Neural crest cell (in vitro differentiated cells): Measurements from ENCODE around the gene CTNNA3. TPM values are rescaled to one million over a fixed set of nuclear protein-coding genes. Genes with fewer than 3 reads are reported as not detected.
A peak's percentile ranks its signal among the peaks of the same experiment; 100 is the strongest.

ENCODE experiments used
- DNase-seq: peaks from one replicate; pipeline ENCODE4 v3.0.0; 2021; ENCODE audit warnings: low read depth, mixed read lengths, low spot score
- H3K27ac Mint-ChIP-seq: one replicate; pipeline ENCODE4 v1.8.0; 2021; ENCODE audit warnings: mild to moderate bottlenecking, mixed read lengths; ENCODE audit not compliant: unreplicated experiment
- H3K27me3 Mint-ChIP-seq: 2 replicates; pipeline ENCODE4 v1.8.0; 2021; ENCODE audit warnings: low read depth, mild to moderate bottlenecking, mixed read lengths
- H3K36me3 Mint-ChIP-seq: 2 replicates; pipeline ENCODE4 v1.8.0; 2021; ENCODE audit warnings: low read depth, mild to moderate bottlenecking, mixed read lengths
- H3K4me1 Mint-ChIP-seq: 2 replicates; pipeline ENCODE4 v1.8.0; 2021; ENCODE audit warnings: mixed read lengths
- H3K4me3 Mint-ChIP-seq: one replicate; pipeline ENCODE4 v1.8.0; 2021; ENCODE audit warnings: mild to moderate bottlenecking, mixed read lengths
- H3K9me3 Mint-ChIP-seq: 2 replicates; pipeline ENCODE4 v1.8.0; 2021; ENCODE audit warnings: mixed read lengths
- total RNA-seq: library from RNA; stranded (reverse); gene quantifications from 2 replicates; pipeline ENCODE4 v1.2.1, GENCODE V29; 2021
- TF ChIP-seq, protein P1 (sequence below): fragments of 200-600 bp; sonication (generic); conservative IDR thresholded peaks from 2 replicates; pipeline ENCODE4 v1.5.0; 2021; ENCODE audit warnings: antibody characterized with exemption, mild to moderate bottlenecking

Gene CTNNA3
- total RNA-seq, 1 donor from 2014 or later = 4.7 TPM

- peaks cover 5% of the 10 kb centered on the region for H3K4me1 Mint-ChIP-seq
- H3K4me3 Mint-ChIP-seq = no peak overlapping the region
- H3K27me3 Mint-ChIP-seq = no peaks in the 10 kb centered on the region
- TF ChIP-seq, protein P1, sequence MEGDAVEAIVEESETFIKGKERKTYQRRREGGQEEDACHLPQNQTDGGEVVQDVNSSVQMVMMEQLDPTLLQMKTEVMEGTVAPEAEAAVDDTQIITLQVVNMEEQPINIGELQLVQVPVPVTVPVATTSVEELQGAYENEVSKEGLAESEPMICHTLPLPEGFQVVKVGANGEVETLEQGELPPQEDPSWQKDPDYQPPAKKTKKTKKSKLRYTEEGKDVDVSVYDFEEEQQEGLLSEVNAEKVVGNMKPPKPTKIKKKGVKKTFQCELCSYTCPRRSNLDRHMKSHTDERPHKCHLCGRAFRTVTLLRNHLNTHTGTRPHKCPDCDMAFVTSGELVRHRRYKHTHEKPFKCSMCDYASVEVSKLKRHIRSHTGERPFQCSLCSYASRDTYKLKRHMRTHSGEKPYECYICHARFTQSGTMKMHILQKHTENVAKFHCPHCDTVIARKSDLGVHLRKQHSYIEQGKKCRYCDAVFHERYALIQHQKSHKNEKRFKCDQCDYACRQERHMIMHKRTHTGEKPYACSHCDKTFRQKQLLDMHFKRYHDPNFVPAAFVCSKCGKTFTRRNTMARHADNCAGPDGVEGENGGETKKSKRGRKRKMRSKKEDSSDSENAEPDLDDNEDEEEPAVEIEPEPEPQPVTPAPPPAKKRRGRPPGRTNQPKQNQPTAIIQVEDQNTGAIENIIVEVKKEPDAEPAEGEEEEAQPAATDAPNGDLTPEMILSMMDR = no peak
- H3K27ac Mint-ChIP-seq = no peak overlapping the region
- no peaks in the 10 kb centered on the region for H3K9me3 Mint-ChIP-seq
- no peaks in the 10 kb centered on the region for H3K36me3 Mint-ChIP-seq
- no peak for DNase-seq
These were observed 863.1 kb downstream of the CTNNA3 start for GRCh38 chr10:66832781-66833422.

DNA sequence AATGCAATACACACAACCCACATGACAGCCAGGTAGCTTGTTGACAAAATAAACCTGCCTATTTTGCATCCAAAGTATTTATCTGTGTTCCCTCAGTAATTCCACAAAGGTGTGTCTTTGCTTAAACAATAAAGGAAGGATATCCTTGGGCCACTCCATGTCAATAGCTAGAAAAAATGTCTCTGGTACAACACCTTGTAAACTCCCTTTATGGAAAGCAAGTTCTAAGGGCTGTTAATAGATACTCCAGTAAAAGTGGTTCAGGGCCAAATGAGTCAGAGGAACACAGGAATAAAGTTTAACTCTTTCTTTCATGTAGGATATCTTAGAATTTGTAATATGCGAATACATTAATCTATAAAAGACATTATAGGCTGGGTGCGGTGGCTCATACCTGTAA is 867.0 kb downstream of the CTNNA3 start:
- TF ChIP-seq, protein P1 = no peak
- Mint-ChIP-seq H3K27me3 (no peaks in the 10 kb centered on the region), H3K4me1 (peaks cover 3% of the 10 kb centered on the region), H3K27ac (no peak overlapping the region), H3K9me3 (no peaks in the 10 kb centered on the region), H3K36me3 (no peaks in the 10 kb centered on the region), H3K4me3 (no peak overlapping the region)
- DNase-seq = no peak

GRCh38 chr10:66827353-66827752 is 868.6 kb downstream of the CTNNA3 start:
- H3K27ac Mint-ChIP-seq = no peak overlapping the region

GRCh38 chr10:66823301-66823700 is 872.7 kb downstream of the CTNNA3 start:
- TF ChIP-seq, protein P1 = no peak
- H3K36me3 Mint-ChIP-seq = no peaks in the 10 kb centered on the region

More at GRCh38 chr10:66827353-66827752, 868.6 kb downstream of the CTNNA3 start:
- H3K4me1 Mint-ChIP-seq = peaks cover 13% of the 10 kb centered on the region
- no peak for DNase-seq
- H3K9me3 Mint-ChIP-seq = no peaks in the 10 kb centered on the region
- no peaks in the 10 kb centered on the region for H3K36me3 Mint-ChIP-seq
- TF ChIP-seq, protein P1 = no peak
- H3K4me3 Mint-ChIP-seq = no peak overlapping the region
- H3K27me3 Mint-ChIP-seq = no peaks in the 10 kb centered on the region

DNA sequence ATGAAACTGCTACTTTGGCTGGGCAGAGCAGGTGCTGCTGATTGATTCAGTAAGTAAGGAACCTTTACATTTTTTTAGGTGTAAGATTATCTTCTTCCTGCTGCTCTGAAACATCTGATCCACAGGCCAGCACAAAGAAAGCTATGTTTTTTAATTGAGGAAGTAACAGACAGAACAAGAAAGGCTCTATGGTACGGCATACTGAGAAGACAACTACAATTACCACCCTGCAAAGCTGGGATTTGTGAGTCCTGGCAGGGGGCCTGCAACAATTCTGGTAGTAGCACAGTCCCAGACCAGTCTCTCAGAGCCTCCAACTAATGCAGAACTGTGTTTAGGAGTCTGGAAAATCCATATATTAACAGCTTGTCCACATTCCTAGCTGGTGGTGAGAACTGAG is 873.2 kb downstream of the CTNNA3 start:
- peaks cover 14% of the 10 kb centered on the region for H3K4me1 Mint-ChIP-seq
- no peak overlapping the region for H3K4me3 Mint-ChIP-seq
- H3K27ac Mint-ChIP-seq = peak overlapping the region; percentile 65
- no peaks in the 10 kb centered on the region for H3K36me3 Mint-ChIP-seq
- no peak for DNase-seq
- TF ChIP-seq, protein P1 = no peak
- no peaks in the 10 kb centered on the region for H3K9me3 Mint-ChIP-seq
- no peaks in the 10 kb centered on the region for H3K27me3 Mint-ChIP-seq

More at GRCh38 chr10:66823301-66823700, 872.7 kb downstream of the CTNNA3 start:
- no peaks in the 10 kb centered on the region for H3K9me3 Mint-ChIP-seq
- H3K4me3 Mint-ChIP-seq = no peak overlapping the region
- no peaks in the 10 kb centered on the region for H3K27me3 Mint-ChIP-seq
- no peak overlapping the region for H3K27ac Mint-ChIP-seq
- no peak for DNase-seq
- peaks cover 14% of the 10 kb centered on the region for H3K4me1 Mint-ChIP-seq
